Neural progenitor cell (in vitro differentiated cells): ENCODE data around the gene NRG3. TPM values are rescaled to one million over a fixed set of nuclear protein-coding genes. Genes with fewer than 3 reads are reported as not detected.

Experiments
- DNase-seq: peaks from one replicate; pipeline ENCODE4 v3.0.0-alpha.2; 2016; ENCODE audit warnings: low spot score
- H2AFZ ChIP-seq: fragments of 200-600 bp; sonication (generic); replicated peaks from 2 replicates; pipeline ENCODE4 v1.6.1; 2016; ENCODE audit warnings: antibody characterized with exemption
- H3F3A ChIP-seq: fragments of 200-600 bp; sonication (generic); 2 replicates; pipeline ENCODE4 v1.6.1; 2016; ENCODE audit warnings: antibody characterized with exemption, low read depth
- H3K27ac ChIP-seq: fragments of 200-600 bp; sonication (generic); 2 replicates; pipeline ENCODE4 v1.5.1; 2016; ENCODE audit warnings: mild to moderate bottlenecking
- H3K27me3 ChIP-seq: fragments of 200-600 bp; sonication (generic); 2 replicates; pipeline ENCODE4 v1.6.1; 2016; ENCODE audit warnings: mild to moderate bottlenecking, moderate library complexity
- H3K36me3 ChIP-seq: fragments of 200-600 bp; sonication (generic); 2 replicates; pipeline ENCODE4 v1.5.1; 2016
- H3K4me1 ChIP-seq: fragments of 200-600 bp; sonication (generic); 2 replicates; pipeline ENCODE4 v1.6.1; 2016; ENCODE audit warnings: mixed run types
- H3K4me2 ChIP-seq: fragments of 200-600 bp; sonication (generic); 2 replicates; pipeline ENCODE4 v1.6.1; 2016
- H3K4me3 ChIP-seq: fragments of 200-600 bp; sonication (generic); 2 replicates; pipeline ENCODE4 v1.5.1; 2016
- H3K79me2 ChIP-seq: fragments of 200-600 bp; sonication (generic); 2 replicates; pipeline ENCODE4 v1.6.1; 2016; ENCODE audit warnings: low read depth
- H3K9ac ChIP-seq: fragments of 200-600 bp; sonication (generic); 2 replicates; pipeline ENCODE4 v1.6.1; 2016
- H3K9me3 ChIP-seq: fragments of 200-600 bp; sonication (generic); 2 replicates; pipeline ENCODE4 v1.5.1; 2016; ENCODE audit warnings: low read depth
- H4K20me1 ChIP-seq: fragments of 200-600 bp; sonication (generic); 2 replicates; pipeline ENCODE4 v1.6.1; 2016; ENCODE audit warnings: low read depth
- H3K27ac Mint-ChIP-seq: 3 replicates; pipeline ENCODE4 v1.8.0; 2021; ENCODE audit warnings: mixed read lengths
- H3K27me3 Mint-ChIP-seq: 2 replicates; pipeline ENCODE4 v1.8.0; 2022; ENCODE audit warnings: low read depth, mild to moderate bottlenecking, inconsistent platforms, moderate library complexity, mixed read lengths; ENCODE audit not compliant: insufficient read depth
- H3K36me3 Mint-ChIP-seq: 3 replicates; pipeline ENCODE4 v1.8.0; 2021; ENCODE audit warnings: mixed read lengths
- H3K4me1 Mint-ChIP-seq: 3 replicates; pipeline ENCODE4 v1.8.0; 2021; ENCODE audit warnings: mixed read lengths
- H3K4me3 Mint-ChIP-seq: 3 replicates; pipeline ENCODE4 v1.8.0; 2021; ENCODE audit warnings: mild to moderate bottlenecking, moderate library complexity, mixed read lengths
- H3K9me3 Mint-ChIP-seq: 3 replicates; pipeline ENCODE4 v1.8.0; 2020; ENCODE audit warnings: mixed read lengths
- CTCF ChIP-seq: fragments of 200-600 bp; sonication (generic); IDR thresholded peaks from 2 replicates; pipeline ENCODE4 v1.5.1; 2017; ENCODE audit warnings: antibody characterized with exemption, mild to moderate bottlenecking
- EZH2 ChIP-seq: fragments of 200-600 bp; sonication (generic); IDR thresholded peaks from 2 replicates; pipeline ENCODE4 v1.6.1; 2017; ENCODE audit warnings: antibody characterized with exemption, mild to moderate bottlenecking, moderate library complexity
- EZH2phosphoT487 ChIP-seq: fragments of 200-600 bp; sonication (generic); IDR thresholded peaks from 2 replicates; pipeline ENCODE4 v1.6.1; 2017; ENCODE audit warnings: antibody characterized with exemption
- total RNA-seq: library from RNA; depleted of rRNA; stranded (reverse); fragments of >200 nt; gene quantifications from 2 replicates; pipeline ENCODE4 v1.2.3, GENCODE V29; 2015; ENCODE audit warnings: low replicate concordance

The NRG3 gene
- total RNA-seq, 1 donor from 2014 or later = 1.9 TPM

GRCh38 chr10:82438277-82438676 is 563.3 kb downstream of the NRG3 start:
- DNase-seq = no peak
- no peaks in the 10 kb centered on the region for H4K20me1 ChIP-seq
- H3K36me3 ChIP-seq = no peaks in the 10 kb centered on the region
- no peak overlapping the region for H3K27ac Mint-ChIP-seq
- no peak overlapping the region for H3K9ac ChIP-seq
- H3K4me1 Mint-ChIP-seq = no peaks in the 10 kb centered on the region
- H3K27ac ChIP-seq = no peak overlapping the region
- no peaks in the 10 kb centered on the region for H3K4me1 ChIP-seq
- H3K79me2 ChIP-seq = no peaks in the 10 kb centered on the region
- no peaks in the 10 kb centered on the region for H3K27me3 ChIP-seq
- no peaks in the 10 kb centered on the region for H3K9me3 ChIP-seq
- H2AFZ ChIP-seq = no peak overlapping the region
- no peak overlapping the region for H3K4me3 ChIP-seq
- H3K4me3 Mint-ChIP-seq = no peak overlapping the region
- no peaks in the 10 kb centered on the region for H3K36me3 Mint-ChIP-seq
- H3K9me3 Mint-ChIP-seq = peaks cover 6% of the 10 kb centered on the region
- H3K27me3 Mint-ChIP-seq = no peaks in the 10 kb centered on the region
- TF ChIP-seq EZH2phosphoT487 = no peak
- TF ChIP-seq EZH2 = no peak
- TF ChIP-seq CTCF = no peak
- no peaks in the 10 kb centered on the region for H3F3A ChIP-seq
- no peak overlapping the region for H3K4me2 ChIP-seq

- H3K4me3 ChIP-seq = no peak overlapping the region
- no peak overlapping the region for H3K27ac ChIP-seq
- H3K4me2 ChIP-seq = no peak overlapping the region
- no peaks in the 10 kb centered on the region for H3K79me2 ChIP-seq
- no peaks in the 10 kb centered on the region for H3K36me3 ChIP-seq
- no peaks in the 10 kb centered on the region for H3K27me3 ChIP-seq
- Mint-ChIP-seq H3K27ac (no peak overlapping the region), H3K9me3 (peaks cover 2% of the 10 kb centered on the region), H3K27me3 (no peaks in the 10 kb centered on the region), H3K4me3 (no peak overlapping the region), H3K36me3 (no peaks in the 10 kb centered on the region), H3K4me1 (no peaks in the 10 kb centered on the region)
- no peak for DNase-seq
- H4K20me1 ChIP-seq = no peaks in the 10 kb centered on the region
- H3K4me1 ChIP-seq = no peaks in the 10 kb centered on the region
- no peaks in the 10 kb centered on the region for H3K9me3 ChIP-seq
- TF ChIP-seq CTCF = no peak
- no peak overlapping the region for H2AFZ ChIP-seq
- H3F3A ChIP-seq = no peaks in the 10 kb centered on the region
- H3K9ac ChIP-seq = no peak overlapping the region
Observed at GRCh38 chr10:82440775-82441174, 565.8 kb downstream of the NRG3 start.

GRCh38 chr10:82452046-82452445 is 577.1 kb downstream of the NRG3 start:
- H3K4me1 Mint-ChIP-seq = no peaks in the 10 kb centered on the region
- no peak overlapping the region for H3K4me2 ChIP-seq
- no peaks in the 10 kb centered on the region for H3F3A ChIP-seq
- no peak overlapping the region for H3K4me3 ChIP-seq
- no peak for TF ChIP-seq EZH2phosphoT487
- no peak for TF ChIP-seq EZH2
- no peak for TF ChIP-seq CTCF
- H3K4me1 ChIP-seq = no peaks in the 10 kb centered on the region
- no peak overlapping the region for H3K27ac ChIP-seq
- H3K9me3 ChIP-seq = no peaks in the 10 kb centered on the region
- H2AFZ ChIP-seq = no peak overlapping the region
- no peak for DNase-seq
- H3K27me3 Mint-ChIP-seq = no peaks in the 10 kb centered on the region
- H3K9me3 Mint-ChIP-seq = no peaks in the 10 kb centered on the region
- H3K27me3 ChIP-seq = no peaks in the 10 kb centered on the region
- H3K4me3 Mint-ChIP-seq = no peak overlapping the region
- no peaks in the 10 kb centered on the region for H3K36me3 ChIP-seq
- H3K27ac Mint-ChIP-seq = no peak overlapping the region
- H3K79me2 ChIP-seq = no peaks in the 10 kb centered on the region
- no peak overlapping the region for H3K9ac ChIP-seq
- H3K36me3 Mint-ChIP-seq = no peaks in the 10 kb centered on the region
- H4K20me1 ChIP-seq = no peaks in the 10 kb centered on the region

GRCh38 chr10:82452676-82453075 is 577.7 kb downstream of the NRG3 start:
- no peaks in the 10 kb centered on the region for H3K4me1 ChIP-seq
- no peaks in the 10 kb centered on the region for H3K27me3 Mint-ChIP-seq
- H4K20me1 ChIP-seq = no peaks in the 10 kb centered on the region
- H3K9ac ChIP-seq = no peak overlapping the region
- H3K27ac ChIP-seq = no peak overlapping the region
- no peaks in the 10 kb centered on the region for H3K27me3 ChIP-seq
- H3K4me3 Mint-ChIP-seq = no peak overlapping the region
- no peaks in the 10 kb centered on the region for H3K36me3 ChIP-seq
- no peaks in the 10 kb centered on the region for H3K79me2 ChIP-seq
- no peaks in the 10 kb centered on the region for H3K4me1 Mint-ChIP-seq
- TF ChIP-seq EZH2phosphoT487 (no peak), EZH2 (no peak), CTCF (no peak)
- no peak overlapping the region for H3K4me3 ChIP-seq
- no peaks in the 10 kb centered on the region for H3K9me3 Mint-ChIP-seq
- no peaks in the 10 kb centered on the region for H3K9me3 ChIP-seq
- H3K27ac Mint-ChIP-seq = no peak overlapping the region
- no peaks in the 10 kb centered on the region for H3K36me3 Mint-ChIP-seq
- H3F3A ChIP-seq = no peaks in the 10 kb centered on the region
- no peak overlapping the region for H3K4me2 ChIP-seq
- no peak overlapping the region for H2AFZ ChIP-seq
- no peak for DNase-seq
